ENCODE data around the gene ASIC2.

ASIC2 gene

DNA sequence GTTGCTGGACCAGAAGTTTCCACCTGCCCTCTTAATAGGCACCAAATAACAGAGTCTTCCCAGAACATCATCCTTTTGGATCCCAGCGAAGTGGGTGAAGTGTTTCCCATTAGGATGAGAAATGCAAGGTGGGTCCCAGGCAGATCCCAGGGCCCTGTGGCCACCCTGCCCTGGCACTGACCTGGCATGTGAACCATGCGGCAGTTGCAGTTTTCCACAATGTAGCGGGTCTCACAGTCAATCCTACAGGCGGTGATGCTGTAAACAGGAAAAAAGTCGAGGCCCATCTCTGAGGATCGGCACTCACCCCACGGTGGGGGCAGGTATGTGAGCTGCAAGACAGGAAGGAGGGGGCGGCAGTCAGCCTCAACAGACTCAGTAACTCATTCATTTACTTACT is 265.0 kb downstream of the ASIC2 start:
- H3K36me3 ChIP-seq (ENCODE audit: control insufficient read depth in 2 of 2, insufficient read depth in 2 of 2, low read length in 2 of 2) = no peaks in the 10 kb centered on the region
- no peaks in the 10 kb centered on the region for H3K9me3 ChIP-seq (ENCODE audit: control insufficient read depth in 2 of 2, low read length in 2 of 2)
- H3K9ac ChIP-seq (ENCODE audit: low read length in 2 of 2) = no peak overlapping the region
- H3K27ac ChIP-seq (ENCODE audit: low read length) = no peak overlapping the region
- peaks cover 0 to 2% of the 10 kb centered on the region in 2 donors for H3K27me3 ChIP-seq (ENCODE audit: control insufficient read depth in 1 of 2, insufficient read depth in 2 of 2, low read length in 2 of 2)
- H3K4me1 ChIP-seq (ENCODE audit: control insufficient read depth, insufficient read depth, low read length) = no peaks in the 10 kb centered on the region
- no peak overlapping the region for H3K4me3 ChIP-seq (ENCODE audit: low read length in 2 of 2)

DNA sequence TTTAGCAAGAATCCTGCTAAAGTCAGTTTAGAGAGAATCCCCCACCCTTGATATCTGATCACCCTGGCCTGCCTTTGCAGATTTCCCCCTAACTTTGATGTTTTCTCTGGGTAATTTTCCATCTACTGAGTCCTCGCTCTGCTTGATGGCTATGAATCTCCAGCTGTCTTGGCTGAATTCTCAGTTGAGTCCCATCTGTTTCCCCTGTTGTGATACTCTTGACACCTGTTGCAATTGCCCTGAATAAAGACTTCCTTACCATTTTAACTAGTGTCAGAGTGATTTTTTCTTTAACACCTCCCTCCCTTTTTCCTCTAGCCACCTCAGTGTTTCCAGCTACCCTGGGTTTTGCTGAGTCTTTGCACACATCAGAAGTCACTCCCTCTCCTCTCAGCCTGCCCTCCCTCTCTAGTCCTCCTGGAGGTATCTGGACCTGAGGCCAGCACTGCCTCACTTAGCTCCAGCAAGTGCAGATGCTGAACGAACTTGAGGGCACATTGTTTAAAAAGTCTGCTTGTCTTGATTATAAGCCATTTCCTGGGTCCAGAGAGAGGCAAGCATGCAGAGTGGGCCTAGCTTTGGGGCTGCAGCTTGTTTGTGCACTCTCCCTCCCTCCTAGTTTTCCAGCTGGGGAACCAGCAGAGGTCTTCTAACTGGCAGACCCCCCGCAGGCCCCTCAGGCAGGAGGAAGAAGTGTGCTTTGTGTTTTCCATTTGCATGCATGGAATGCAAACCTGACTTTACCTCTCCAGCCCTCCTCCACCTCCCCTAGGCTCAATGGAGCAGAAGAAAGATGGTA is 268.2 kb downstream of the ASIC2 start:
- H3K9me3 ChIP-seq (ENCODE audit: control insufficient read depth in 2 of 2, low read length in 2 of 2) = no peaks in the 10 kb centered on the region
- no peaks in the 10 kb centered on the region for H3K36me3 ChIP-seq (ENCODE audit: control insufficient read depth in 2 of 2, insufficient read depth in 2 of 2, low read length in 2 of 2)
- H3K27ac ChIP-seq (ENCODE audit: low read length) = no peak overlapping the region
- peaks cover 0 to 2% of the 10 kb centered on the region in 2 donors for H3K27me3 ChIP-seq (ENCODE audit: control insufficient read depth in 1 of 2, insufficient read depth in 2 of 2, low read length in 2 of 2)
- H3K9ac ChIP-seq (ENCODE audit: low read length in 2 of 2) = no peak overlapping the region
- H3K4me1 ChIP-seq (ENCODE audit: control insufficient read depth, insufficient read depth, low read length) = no peaks in the 10 kb centered on the region
- H3K4me3 ChIP-seq (ENCODE audit: low read length in 2 of 2) = no peak overlapping the region

- H3K9me3 ChIP-seq (ENCODE audit: control insufficient read depth in 2 of 2, low read length in 2 of 2) = no peaks in the 10 kb centered on the region
- no peak overlapping the region for H3K4me3 ChIP-seq (ENCODE audit: low read length in 2 of 2)
- no peaks in the 10 kb centered on the region for H3K36me3 ChIP-seq (ENCODE audit: control insufficient read depth in 2 of 2, insufficient read depth in 2 of 2, low read length in 2 of 2)
- no peak overlapping the region for H3K27ac ChIP-seq (ENCODE audit: low read length)
- H3K27me3 ChIP-seq (ENCODE audit: control insufficient read depth in 1 of 2, insufficient read depth in 2 of 2, low read length in 2 of 2) = peaks cover 0 to 2% of the 10 kb centered on the region in 2 donors
- H3K4me1 ChIP-seq (ENCODE audit: control insufficient read depth, insufficient read depth, low read length) = no peaks in the 10 kb centered on the region
- H3K9ac ChIP-seq (ENCODE audit: low read length in 2 of 2) = no peak overlapping the region
These were observed 269.3 kb downstream of the ASIC2 start for GRCh38 chr17:33023790-33024189.

- no peaks in the 10 kb centered on the region for H3K4me1 ChIP-seq (ENCODE audit: control insufficient read depth, insufficient read depth, low read length)
- H3K36me3 ChIP-seq (ENCODE audit: control insufficient read depth in 2 of 2, insufficient read depth in 2 of 2, low read length in 2 of 2) = no peaks in the 10 kb centered on the region
- H3K4me3 ChIP-seq (ENCODE audit: low read length in 2 of 2) = no peak overlapping the region
- H3K27me3 ChIP-seq (ENCODE audit: control insufficient read depth in 1 of 2, insufficient read depth in 2 of 2, low read length in 2 of 2) = peaks cover 2% of the 10 kb centered on the region in 2 donors
- no peak overlapping the region for H3K27ac ChIP-seq (ENCODE audit: low read length)
- no peak overlapping the region for H3K9ac ChIP-seq (ENCODE audit: low read length in 2 of 2)
- no peaks in the 10 kb centered on the region for H3K9me3 ChIP-seq (ENCODE audit: control insufficient read depth in 2 of 2, low read length in 2 of 2)
These were observed 271.2 kb downstream of the ASIC2 start for GRCh38 chr17:33021731-33022408.

GRCh38 chr17:33019161-33019890 is 273.8 kb downstream of the ASIC2 start:
- Histone ChIP-seq H3K9ac (ENCODE audit: low read length in 2 of 2) (no peak overlapping the region), H3K27ac (ENCODE audit: low read length) (no peak overlapping the region), H3K9me3 (ENCODE audit: control insufficient read depth in 2 of 2, low read length in 2 of 2) (no peaks in the 10 kb centered on the region), H3K4me3 (ENCODE audit: low read length in 2 of 2) (no peak overlapping the region), H3K27me3 (ENCODE audit: control insufficient read depth in 1 of 2, insufficient read depth in 2 of 2, low read length in 2 of 2) (peaks cover 0 to 2% of the 10 kb centered on the region in 2 donors), H3K4me1 (ENCODE audit: control insufficient read depth, insufficient read depth, low read length) (no peaks in the 10 kb centered on the region), H3K36me3 (ENCODE audit: control insufficient read depth in 2 of 2, insufficient read depth in 2 of 2, low read length in 2 of 2) (no peaks in the 10 kb centered on the region)

DNA sequence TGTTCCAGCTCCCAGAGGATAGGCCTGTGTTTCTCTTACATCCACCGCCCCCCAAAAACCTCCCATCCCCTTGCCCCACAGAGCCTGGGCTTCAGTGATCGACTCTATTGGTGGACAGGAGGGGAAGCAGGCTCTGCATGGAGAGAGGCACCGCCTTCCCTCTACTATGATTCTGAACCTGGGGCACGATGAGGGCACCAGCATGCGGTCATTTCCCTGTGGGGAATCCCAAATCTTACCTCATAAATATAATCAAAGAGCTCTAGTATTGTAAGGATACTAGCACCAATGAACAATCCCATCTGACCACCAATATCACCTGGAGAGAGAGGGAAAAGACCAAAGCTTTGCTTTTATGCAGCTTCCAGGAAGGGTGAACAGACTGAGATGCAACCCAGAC is 275.7 kb downstream of the ASIC2 start:
- Histone ChIP-seq H3K27me3 (ENCODE audit: control insufficient read depth in 1 of 2, insufficient read depth in 2 of 2, low read length in 2 of 2) (peaks cover 0 to 2% of the 10 kb centered on the region in 2 donors), H3K4me1 (ENCODE audit: control insufficient read depth, insufficient read depth, low read length) (no peaks in the 10 kb centered on the region), H3K36me3 (ENCODE audit: control insufficient read depth in 2 of 2, insufficient read depth in 2 of 2, low read length in 2 of 2) (no peaks in the 10 kb centered on the region), H3K9me3 (ENCODE audit: control insufficient read depth in 2 of 2, low read length in 2 of 2) (no peaks in the 10 kb centered on the region), H3K27ac (ENCODE audit: low read length) (no peak overlapping the region), H3K4me3 (ENCODE audit: low read length in 2 of 2) (no peak overlapping the region), H3K9ac (ENCODE audit: low read length in 2 of 2) (no peak overlapping the region)

- Histone ChIP-seq H3K27ac (ENCODE audit: low read length) (no peak overlapping the region), H3K36me3 (ENCODE audit: control insufficient read depth in 2 of 2, insufficient read depth in 2 of 2, low read length in 2 of 2) (no peaks in the 10 kb centered on the region), H3K9me3 (ENCODE audit: control insufficient read depth in 2 of 2, low read length in 2 of 2) (no peaks in the 10 kb centered on the region), H3K27me3 (ENCODE audit: control insufficient read depth in 1 of 2, insufficient read depth in 2 of 2, low read length in 2 of 2) (peaks cover 0 to 2% of the 10 kb centered on the region in 2 donors), H3K9ac (ENCODE audit: low read length in 2 of 2) (no peak overlapping the region), H3K4me1 (ENCODE audit: control insufficient read depth, insufficient read depth, low read length) (no peaks in the 10 kb centered on the region), H3K4me3 (ENCODE audit: low read length in 2 of 2) (no peak overlapping the region)
These were observed 276.2 kb downstream of the ASIC2 start for GRCh38 chr17:33016920-33017319.

- H3K9me3 ChIP-seq (ENCODE audit: control insufficient read depth in 2 of 2, low read length in 2 of 2) = no peaks in the 10 kb centered on the region
- H3K4me3 ChIP-seq (ENCODE audit: low read length in 2 of 2) = no peak overlapping the region
- no peak overlapping the region for H3K27ac ChIP-seq (ENCODE audit: low read length)
- H3K36me3 ChIP-seq (ENCODE audit: control insufficient read depth in 2 of 2, insufficient read depth in 2 of 2, low read length in 2 of 2) = no peaks in the 10 kb centered on the region
- H3K9ac ChIP-seq (ENCODE audit: low read length in 2 of 2) = no peak overlapping the region
- no peaks in the 10 kb centered on the region for H3K4me1 ChIP-seq (ENCODE audit: control insufficient read depth, insufficient read depth, low read length)
- H3K27me3 ChIP-seq (ENCODE audit: control insufficient read depth in 1 of 2, insufficient read depth in 2 of 2, low read length in 2 of 2) = peaks cover 0 to 2% of the 10 kb centered on the region in 2 donors
These were observed 277.3 kb downstream of the ASIC2 start for GRCh38 chr17:33015716-33016346.

DNA sequence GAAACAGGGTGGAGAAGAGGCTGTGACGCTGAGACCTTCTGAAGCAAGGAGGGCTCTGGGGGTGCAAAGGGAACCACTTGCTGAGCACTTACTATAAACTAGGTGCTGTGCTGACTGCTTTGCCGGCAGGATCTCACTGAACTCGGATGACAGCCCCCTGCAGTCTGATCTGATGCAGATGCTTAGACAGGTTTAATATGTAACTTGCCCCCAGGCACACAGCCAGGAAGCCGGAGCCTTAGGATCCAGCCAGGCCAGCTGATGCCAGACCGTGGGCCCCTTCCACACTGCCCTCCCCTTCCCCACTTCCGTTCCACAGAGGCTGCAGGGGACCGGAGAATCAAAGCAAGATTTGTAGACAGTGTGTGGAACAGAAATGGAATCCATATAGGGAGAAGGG is 278.3 kb downstream of the ASIC2 start:
- H3K4me3 ChIP-seq (ENCODE audit: low read length in 2 of 2) = no peak overlapping the region
- H3K4me1 ChIP-seq (ENCODE audit: control insufficient read depth, insufficient read depth, low read length) = no peaks in the 10 kb centered on the region
- H3K27ac ChIP-seq (ENCODE audit: low read length) = no peak overlapping the region
- H3K27me3 ChIP-seq (ENCODE audit: control insufficient read depth in 1 of 2, insufficient read depth in 2 of 2, low read length in 2 of 2) = peaks cover 0 to 2% of the 10 kb centered on the region in 2 donors
- H3K36me3 ChIP-seq (ENCODE audit: control insufficient read depth in 2 of 2, insufficient read depth in 2 of 2, low read length in 2 of 2) = no peaks in the 10 kb centered on the region
- no peaks in the 10 kb centered on the region for H3K9me3 ChIP-seq (ENCODE audit: control insufficient read depth in 2 of 2, low read length in 2 of 2)
- H3K9ac ChIP-seq (ENCODE audit: low read length in 2 of 2) = no peak overlapping the region

- Histone ChIP-seq H3K9ac (ENCODE audit: low read length in 2 of 2) (no peak overlapping the region), H3K27me3 (ENCODE audit: control insufficient read depth in 1 of 2, insufficient read depth in 2 of 2, low read length in 2 of 2) (peaks cover 0 to 2% of the 10 kb centered on the region in 2 donors), H3K4me3 (ENCODE audit: low read length in 2 of 2) (no peak overlapping the region), H3K4me1 (ENCODE audit: control insufficient read depth, insufficient read depth, low read length) (no peaks in the 10 kb centered on the region), H3K27ac (ENCODE audit: low read length) (no peak overlapping the region), H3K9me3 (ENCODE audit: control insufficient read depth in 2 of 2, low read length in 2 of 2) (no peaks in the 10 kb centered on the region), H3K36me3 (ENCODE audit: control insufficient read depth in 2 of 2, insufficient read depth in 2 of 2, low read length in 2 of 2) (no peaks in the 10 kb centered on the region)
These were observed 279.3 kb downstream of the ASIC2 start for GRCh38 chr17:33013596-33014375.

Measured in stomach smooth muscle (tissue), 2 donors.